Activated T-helper 1 cell treated with anti-CD3 and anti-CD28 coated beads, Interleukin-12 subunit alpha, Interleukin-12 subunit beta, Interleukin-2, Interleukin-4 antibody, amounts not matched to agents 30 ng/mL and 10 ng/mL and 1 ng/mL, durations not matched to agents 14 hours and 24 hours and 36 hours (primary cell): ENCODE data around the gene DOCK11. TPM values are rescaled to one million over a fixed set of nuclear protein-coding genes. Genes with fewer than 3 reads are reported as not detected.

Experiments
- DNase-seq: peaks from one replicate; pipeline ENCODE4 v3.0.0; 2021; ENCODE audit warnings: low spot score
- H3K27ac Mint-ChIP-seq: one replicate; pipeline ENCODE4 v1.8.0; 2021; ENCODE audit warnings: mild to moderate bottlenecking, mixed read lengths
- H3K27me3 Mint-ChIP-seq: one replicate; pipeline ENCODE4 v1.8.0; 2022; ENCODE audit warnings: mild to moderate bottlenecking, moderate library complexity, mixed read lengths; ENCODE audit not compliant: insufficient read depth
- H3K36me3 Mint-ChIP-seq: one replicate; pipeline ENCODE4 v1.8.0; 2021; ENCODE audit warnings: low read depth, mixed read lengths
- H3K4me1 Mint-ChIP-seq: one replicate; pipeline ENCODE4 v1.8.0; 2021; ENCODE audit warnings: low read depth, mixed read lengths
- H3K4me3 Mint-ChIP-seq: one replicate; pipeline ENCODE4 v1.8.0; 2021; ENCODE audit warnings: mild to moderate bottlenecking, moderate library complexity, mixed read lengths
- H3K9me3 Mint-ChIP-seq: one replicate; pipeline ENCODE4 v1.8.0; 2021; ENCODE audit warnings: mixed read lengths
- intact Hi-C: fragments of 100-400 bp; cut with micrococcal nuclease; formaldehyde crosslinking; loops from one replicate; pipeline ENCODE4 v1.15.1; 2024
- total RNA-seq: library from RNA; stranded (reverse); gene quantifications from 2 replicates; pipeline ENCODE4 v1.2.3, GENCODE V29; 2022

Gene DOCK11
- total RNA-seq, 1 donor from 2014 or later: 28.6 TPM

GRCh38 chrX:118595501-118596042 is 100.0 kb downstream of the DOCK11 start:
- no peaks in the 10 kb centered on the region for H3K9me3 Mint-ChIP-seq
- no peaks in the 10 kb centered on the region for H3K4me1 Mint-ChIP-seq
- H3K36me3 Mint-ChIP-seq: peaks cover 19% of the 10 kb centered on the region
- H3K27ac Mint-ChIP-seq: no peak overlapping the region
- no peak for DNase-seq
- intact Hi-C loops: no loop called here
- H3K4me3 Mint-ChIP-seq: no peak overlapping the region
- no peaks in the 10 kb centered on the region for H3K27me3 Mint-ChIP-seq

- H3K27ac Mint-ChIP-seq: no peak overlapping the region
- no peak overlapping the region for H3K4me3 Mint-ChIP-seq
- H3K36me3 Mint-ChIP-seq: peaks cover 15% of the 10 kb centered on the region
- no peak for DNase-seq
- intact Hi-C loops: no loop called here
- H3K27me3 Mint-ChIP-seq: no peaks in the 10 kb centered on the region
- no peaks in the 10 kb centered on the region for H3K4me1 Mint-ChIP-seq
- no peaks in the 10 kb centered on the region for H3K9me3 Mint-ChIP-seq
Observed at GRCh38 chrX:118596390-118596789, 100.8 kb downstream of the DOCK11 start.

GRCh38 chrX:118603981-118604380 is 108.4 kb downstream of the DOCK11 start:
- Mint-ChIP-seq H3K27ac (no peak overlapping the region), H3K4me1 (peaks cover 10% of the 10 kb centered on the region), H3K36me3 (peaks cover 18% of the 10 kb centered on the region), H3K27me3 (no peaks in the 10 kb centered on the region), H3K9me3 (no peaks in the 10 kb centered on the region), H3K4me3 (no peak overlapping the region)
- intact Hi-C loops: loop anchor here (1.0 to 5.0 kb wide), 3 partner anchors 67 to 257 kb away; partner anchors contain the start of gene WDR44
- peak; percentile 0 for DNase-seq

GRCh38 chrX:118612290-118612689 is 116.7 kb downstream of the DOCK11 start:
- Mint-ChIP-seq H3K36me3 (peaks cover 26% of the 10 kb centered on the region), H3K4me3 (no peak overlapping the region), H3K27ac (no peak overlapping the region), H3K27me3 (no peaks in the 10 kb centered on the region), H3K9me3 (no peaks in the 10 kb centered on the region), H3K4me1 (no peaks in the 10 kb centered on the region)
- DNase-seq: no peak
- intact Hi-C loops: no loop called here

GRCh38 chrX:118614150-118614549 is 118.5 kb downstream of the DOCK11 start:
- H3K36me3 Mint-ChIP-seq: peaks cover 22% of the 10 kb centered on the region
- intact Hi-C loops: no loop called here
- H3K27ac Mint-ChIP-seq: no peak overlapping the region
- H3K4me3 Mint-ChIP-seq: no peak overlapping the region
- no peaks in the 10 kb centered on the region for H3K27me3 Mint-ChIP-seq
- no peak for DNase-seq
- H3K4me1 Mint-ChIP-seq: no peaks in the 10 kb centered on the region
- H3K9me3 Mint-ChIP-seq: no peaks in the 10 kb centered on the region

- no peaks in the 10 kb centered on the region for H3K4me1 Mint-ChIP-seq
- H3K36me3 Mint-ChIP-seq: peaks cover 22% of the 10 kb centered on the region
- no peak overlapping the region for H3K27ac Mint-ChIP-seq
- H3K9me3 Mint-ChIP-seq: no peaks in the 10 kb centered on the region
- intact Hi-C loops: no loop called here
- H3K27me3 Mint-ChIP-seq: no peaks in the 10 kb centered on the region
- DNase-seq: no peak
- no peak overlapping the region for H3K4me3 Mint-ChIP-seq
Observed at GRCh38 chrX:118615141-118615540, 119.5 kb downstream of the DOCK11 start.

- H3K4me3 Mint-ChIP-seq: no peak overlapping the region
- H3K27me3 Mint-ChIP-seq: no peaks in the 10 kb centered on the region
- H3K9me3 Mint-ChIP-seq: no peaks in the 10 kb centered on the region
- intact Hi-C loops: no loop called here
- peaks cover 4% of the 10 kb centered on the region for H3K36me3 Mint-ChIP-seq
- H3K4me1 Mint-ChIP-seq: no peaks in the 10 kb centered on the region
- no peak overlapping the region for H3K27ac Mint-ChIP-seq
- DNase-seq: no peak
Observed at GRCh38 chrX:118621081-118621759, 125.6 kb downstream of the DOCK11 start.

GRCh38 chrX:118623062-118623461 is 127.4 kb downstream of the DOCK11 start:
- Mint-ChIP-seq H3K27ac (no peak overlapping the region), H3K4me1 (no peaks in the 10 kb centered on the region), H3K9me3 (no peaks in the 10 kb centered on the region), H3K4me3 (no peak overlapping the region), H3K36me3 (peaks cover 5% of the 10 kb centered on the region), H3K27me3 (no peaks in the 10 kb centered on the region)
- no peak for DNase-seq
- intact Hi-C loops: no loop called here

- Mint-ChIP-seq H3K36me3 (peaks cover 9% of the 10 kb centered on the region), H3K9me3 (no peaks in the 10 kb centered on the region), H3K27ac (no peak overlapping the region), H3K4me3 (no peak overlapping the region), H3K27me3 (no peaks in the 10 kb centered on the region), H3K4me1 (no peaks in the 10 kb centered on the region)
- intact Hi-C loops: no loop called here
- no peak for DNase-seq
Observed at GRCh38 chrX:118626346-118626745, 130.7 kb downstream of the DOCK11 start.

GRCh38 chrX:118627084-118627758 is 131.6 kb downstream of the DOCK11 start:
- Mint-ChIP-seq H3K27ac (no peak overlapping the region), H3K36me3 (peaks cover 13% of the 10 kb centered on the region), H3K9me3 (no peaks in the 10 kb centered on the region), H3K4me3 (no peak overlapping the region), H3K4me1 (no peaks in the 10 kb centered on the region), H3K27me3 (no peaks in the 10 kb centered on the region)
- no peak for DNase-seq
- intact Hi-C loops: loop anchor here (1.0 kb wide), 1 partner anchor 180 kb away; no protein-coding TSS in a partner anchor

- Mint-ChIP-seq H3K9me3 (no peaks in the 10 kb centered on the region), H3K27ac (no peak overlapping the region), H3K4me3 (no peak overlapping the region), H3K27me3 (no peaks in the 10 kb centered on the region), H3K36me3 (peaks cover 25% of the 10 kb centered on the region), H3K4me1 (no peaks in the 10 kb centered on the region)
- DNase-seq: no peak
- intact Hi-C loops: no loop called here
Observed at GRCh38 chrX:118630848-118631247, 135.2 kb downstream of the DOCK11 start.

GRCh38 chrX:118631586-118631985 is 136.0 kb downstream of the DOCK11 start:
- Mint-ChIP-seq H3K4me3 (no peak overlapping the region), H3K27ac (no peak overlapping the region), H3K4me1 (no peaks in the 10 kb centered on the region), H3K9me3 (no peaks in the 10 kb centered on the region), H3K27me3 (no peaks in the 10 kb centered on the region), H3K36me3 (peaks cover 23% of the 10 kb centered on the region)
- intact Hi-C loops: no loop called here
- DNase-seq: no peak

GRCh38 chrX:118632862-118633261 is 137.2 kb downstream of the DOCK11 start:
- Mint-ChIP-seq H3K4me1 (no peaks in the 10 kb centered on the region), H3K36me3 (peaks cover 21% of the 10 kb centered on the region), H3K4me3 (no peak overlapping the region), H3K9me3 (no peaks in the 10 kb centered on the region), H3K27ac (no peak overlapping the region), H3K27me3 (no peaks in the 10 kb centered on the region)
- DNase-seq: no peak
- intact Hi-C loops: no loop called here
